NCI-H2196 (cell line): Measurements from ENCODE around the gene ZC3H18.

ENCODE experiments used
- DNase-seq: peaks from one replicate; lab custom pipeline; 2025; ENCODE audit not compliant: unreplicated experiment; lab: John Stamatoyannopoulos, UW

ZC3H18 gene

DNA sequence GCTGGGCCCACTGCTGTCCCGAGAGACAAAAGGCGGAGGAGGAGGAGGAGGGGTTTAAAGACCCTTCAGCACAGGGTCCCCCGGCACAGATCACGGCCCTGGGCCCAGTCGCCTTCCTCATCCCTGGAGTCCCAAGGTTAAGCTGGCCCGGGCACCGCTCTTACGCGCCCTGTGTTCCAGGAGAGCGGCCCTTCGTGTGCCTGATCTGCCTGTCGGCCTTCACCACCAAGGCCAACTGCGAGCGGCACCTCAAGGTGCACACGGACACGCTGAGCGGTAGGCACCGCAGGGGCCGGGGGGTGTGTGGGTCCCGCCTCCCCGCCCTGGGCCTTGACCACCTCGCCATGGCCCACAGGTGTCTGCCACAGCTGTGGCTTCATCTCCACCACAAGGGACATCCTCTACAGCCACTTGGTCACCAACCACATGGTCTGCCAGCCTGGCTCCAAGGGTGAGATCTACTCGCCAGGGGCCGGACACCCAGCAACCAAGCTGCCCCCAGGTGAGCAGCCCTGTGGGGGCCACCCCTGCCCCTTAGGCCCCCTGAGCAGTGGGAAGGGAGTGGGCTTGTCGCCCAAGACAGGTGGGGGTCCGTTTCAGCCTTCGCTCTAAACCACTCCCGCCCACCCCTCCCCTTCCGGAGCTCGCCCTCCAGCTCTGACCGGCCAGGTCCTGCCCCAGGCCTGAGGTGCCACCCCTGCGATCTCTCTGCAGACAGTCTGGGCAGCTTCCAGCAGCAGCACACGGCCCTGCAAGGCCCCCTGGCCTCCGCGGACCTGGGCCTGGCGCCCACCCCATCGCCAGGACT lies 37.6 kb upstream of the ZC3H18 start:
- no peak for DNase-seq

DNA sequence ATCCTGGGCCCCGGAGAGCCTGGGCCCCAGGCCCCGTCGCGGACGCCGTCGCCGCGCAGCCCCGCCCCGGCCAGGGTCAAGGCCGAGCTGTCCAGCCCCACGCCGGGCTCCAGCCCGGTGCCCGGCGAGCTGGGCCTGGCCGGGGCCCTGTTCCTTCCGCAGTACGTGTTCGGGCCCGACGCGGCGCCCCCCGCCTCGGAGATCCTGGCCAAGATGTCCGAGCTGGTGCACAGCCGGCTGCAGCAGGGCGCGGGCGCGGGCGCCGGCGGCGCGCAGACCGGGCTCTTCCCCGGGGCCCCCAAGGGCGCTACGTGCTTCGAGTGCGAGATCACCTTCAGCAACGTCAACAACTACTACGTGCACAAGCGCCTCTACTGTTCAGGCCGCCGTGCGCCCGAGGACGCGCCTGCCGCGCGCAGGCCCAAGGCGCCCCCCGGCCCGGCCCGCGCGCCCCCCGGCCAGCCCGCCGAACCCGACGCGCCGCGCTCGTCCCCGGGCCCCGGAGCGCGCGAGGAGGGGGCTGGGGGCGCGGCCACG lies 36.8 kb upstream of the ZC3H18 start:
- DNase-seq = no peak

DNA sequence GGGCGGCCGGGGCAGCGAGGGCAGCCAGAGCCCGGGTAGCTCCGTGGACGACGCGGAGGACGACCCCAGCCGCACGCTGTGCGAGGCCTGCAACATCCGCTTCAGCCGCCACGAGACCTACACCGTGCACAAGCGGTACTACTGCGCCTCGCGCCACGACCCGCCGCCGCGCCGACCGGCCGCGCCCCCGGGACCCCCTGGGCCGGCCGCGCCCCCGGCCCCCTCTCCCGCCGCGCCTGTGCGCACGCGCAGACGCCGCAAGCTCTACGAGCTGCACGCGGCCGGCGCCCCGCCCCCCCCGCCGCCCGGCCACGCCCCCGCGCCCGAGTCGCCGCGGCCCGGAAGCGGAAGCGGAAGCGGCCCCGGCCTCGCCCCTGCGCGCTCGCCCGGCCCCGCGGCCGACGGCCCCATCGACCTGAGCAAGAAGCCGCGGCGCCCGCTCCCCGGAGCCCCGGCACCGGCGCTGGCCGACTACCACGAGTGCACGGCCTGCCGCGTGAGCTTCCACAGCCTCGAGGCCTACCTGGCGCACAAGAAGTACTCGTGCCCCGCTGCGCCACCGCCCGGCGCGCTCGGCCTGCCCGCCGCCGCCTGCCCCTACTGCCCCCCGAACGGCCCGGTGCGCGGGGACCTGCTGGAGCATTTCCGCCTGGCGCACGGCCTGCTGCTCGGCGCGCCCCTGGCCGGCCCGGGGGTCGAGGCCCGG lies 36.1 kb upstream of the ZC3H18 start:
- DNase-seq = peak; percentile 61

DNA sequence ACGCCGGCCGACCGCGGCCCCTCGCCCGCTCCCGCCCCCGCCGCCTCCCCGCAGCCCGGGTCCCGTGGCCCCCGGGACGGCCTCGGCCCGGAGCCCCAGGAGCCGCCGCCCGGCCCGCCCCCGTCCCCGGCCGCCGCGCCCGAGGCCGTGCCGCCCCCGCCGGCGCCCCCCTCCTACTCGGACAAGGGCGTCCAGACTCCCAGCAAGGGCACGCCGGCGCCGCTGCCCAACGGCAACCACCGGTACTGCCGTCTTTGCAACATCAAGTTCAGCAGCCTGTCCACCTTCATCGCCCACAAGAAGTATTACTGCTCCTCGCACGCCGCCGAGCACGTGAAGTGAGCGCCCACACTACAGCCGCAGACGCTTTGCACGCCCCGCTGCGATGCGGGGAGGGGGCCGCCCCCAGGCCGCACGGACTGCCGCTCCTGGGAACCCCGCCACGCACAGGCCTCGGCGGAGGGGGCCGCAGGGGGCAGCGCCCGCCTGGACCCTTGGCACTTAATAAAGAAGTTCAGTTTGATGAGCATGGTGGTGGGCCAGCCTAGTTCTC lies 35.5 kb upstream of the ZC3H18 start:
- peak; percentile 2 for DNase-seq

DNA sequence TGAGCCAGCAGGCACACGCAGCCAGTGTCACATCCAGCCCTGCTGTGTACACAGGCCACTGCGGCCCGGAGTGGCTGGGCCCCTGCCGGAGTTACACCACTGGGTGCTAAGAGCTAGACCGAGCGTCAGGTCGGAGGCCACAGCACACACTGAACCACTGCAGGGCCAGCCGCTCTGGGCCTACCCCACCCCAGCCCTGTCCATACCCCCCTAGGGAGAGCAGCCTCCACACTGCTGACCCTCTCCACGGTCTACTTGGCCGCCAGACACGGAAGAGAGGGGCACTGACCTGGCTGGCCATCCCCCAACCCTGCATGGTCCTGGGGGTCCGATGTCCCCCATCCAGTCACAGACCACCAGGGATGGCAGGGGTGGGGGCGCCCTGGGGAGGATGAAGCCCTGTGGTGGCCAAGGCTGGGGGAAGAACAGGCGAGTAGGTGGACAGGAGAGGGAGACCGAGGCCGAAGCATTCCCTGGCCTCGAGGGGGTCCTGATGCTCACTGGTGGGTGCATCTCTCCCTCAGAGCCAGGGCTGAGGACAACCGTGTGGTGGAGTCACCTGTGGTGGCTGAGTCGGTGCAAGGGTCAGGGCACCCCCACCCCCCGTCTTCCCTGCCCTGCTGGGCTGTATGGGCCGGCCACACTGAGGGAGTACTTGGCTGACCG lies 34.9 kb upstream of the ZC3H18 start:
- no peak for DNase-seq

DNA sequence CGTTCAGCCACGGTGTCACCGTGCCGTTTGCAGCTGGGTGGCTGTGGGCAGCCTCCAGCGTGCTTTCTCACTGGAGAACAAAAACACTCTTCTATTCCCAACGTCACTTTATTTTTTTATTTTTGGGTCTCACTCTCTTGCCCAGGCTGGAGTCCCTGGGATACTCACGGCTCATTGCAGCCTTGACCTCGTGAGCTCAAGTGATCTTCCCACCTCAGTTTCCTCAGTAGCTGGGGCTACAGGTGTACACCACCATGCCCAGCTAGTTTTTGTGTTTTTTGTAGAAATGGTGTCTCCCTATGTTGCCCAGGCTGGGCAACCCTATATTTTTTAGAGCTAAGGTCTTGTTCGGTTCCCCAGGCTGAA lies 34.4 kb upstream of the ZC3H18 start:
- DNase-seq = no peak

DNA sequence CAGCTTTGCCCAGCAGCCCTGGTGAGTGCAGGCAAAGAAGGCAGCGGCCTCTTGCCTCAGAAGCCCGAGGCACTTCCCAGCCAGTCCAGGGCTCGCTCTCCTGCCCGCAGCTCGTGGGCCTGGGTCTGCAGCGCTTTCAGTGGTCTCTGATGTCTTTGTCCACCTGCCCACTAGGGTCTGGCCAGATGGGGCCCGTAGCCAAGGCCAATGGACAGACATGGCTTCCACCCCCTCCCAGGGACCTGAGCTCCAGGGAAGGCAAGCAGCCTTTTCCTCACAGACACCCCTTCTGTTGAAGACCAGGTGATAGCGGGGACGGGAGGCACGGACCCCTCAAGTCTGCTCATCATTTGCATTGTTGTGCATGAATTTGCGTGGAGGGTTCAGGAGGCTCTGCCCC lies 33.7 kb upstream of the ZC3H18 start:
- DNase-seq = no peak

DNA sequence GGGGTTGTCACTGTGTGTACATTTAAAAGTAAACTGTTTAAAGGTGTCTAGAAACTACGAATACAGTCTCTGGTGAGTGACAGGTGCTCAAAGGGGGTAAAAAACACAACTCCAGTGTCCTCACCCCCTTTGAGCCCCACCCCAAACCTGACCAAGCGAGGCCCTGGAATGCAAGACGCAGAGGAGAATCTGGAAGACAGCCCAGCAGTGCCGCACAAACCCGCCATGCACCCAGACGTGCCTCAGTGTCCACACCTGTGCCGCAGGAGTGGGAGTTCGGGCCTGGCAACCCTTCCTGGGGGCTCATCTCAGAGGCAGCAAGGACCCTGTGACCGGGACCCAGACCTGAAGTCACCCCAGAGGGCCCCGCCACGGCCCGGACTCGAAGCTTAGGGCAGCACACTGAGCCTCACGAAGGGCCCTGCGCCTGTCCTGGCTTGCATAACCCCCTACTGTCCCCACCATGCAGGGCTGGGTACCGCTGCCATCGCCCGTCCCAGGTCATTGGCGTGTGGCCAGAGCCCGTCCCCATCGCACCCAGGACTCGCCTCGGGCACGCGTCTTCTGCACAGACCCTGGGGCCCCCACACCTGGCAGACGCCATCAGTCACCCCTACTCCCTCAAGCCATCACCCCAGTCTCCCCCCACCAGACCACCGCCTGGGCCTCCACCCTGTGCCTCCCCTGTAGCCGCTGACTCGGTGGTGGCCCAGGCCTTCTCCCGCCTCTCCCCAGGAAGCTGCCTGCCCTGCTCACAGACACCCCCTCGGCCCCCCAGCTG lies 33.0 kb upstream of the ZC3H18 start:
- DNase-seq = no peak

DNA sequence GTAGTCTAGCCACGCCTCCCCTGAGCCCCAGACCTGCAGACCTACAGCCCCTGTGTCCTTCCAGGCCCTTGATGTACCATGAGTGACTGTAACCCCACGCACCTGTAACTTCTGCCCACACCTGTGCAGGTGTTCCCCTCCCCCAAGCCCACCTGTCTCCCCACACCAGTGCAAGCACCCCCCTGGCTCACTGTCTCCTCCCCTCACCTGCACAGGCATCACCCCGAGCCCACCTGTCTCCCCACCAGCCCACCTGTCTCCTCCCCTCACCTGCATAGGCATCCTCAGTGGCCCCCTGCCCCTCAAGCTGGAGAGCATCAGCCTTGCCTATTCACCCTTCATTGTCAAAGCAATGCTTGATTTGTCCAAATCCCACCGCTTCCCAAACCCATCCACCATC lies 32.3 kb upstream of the ZC3H18 start:
- no peak for DNase-seq

DNA sequence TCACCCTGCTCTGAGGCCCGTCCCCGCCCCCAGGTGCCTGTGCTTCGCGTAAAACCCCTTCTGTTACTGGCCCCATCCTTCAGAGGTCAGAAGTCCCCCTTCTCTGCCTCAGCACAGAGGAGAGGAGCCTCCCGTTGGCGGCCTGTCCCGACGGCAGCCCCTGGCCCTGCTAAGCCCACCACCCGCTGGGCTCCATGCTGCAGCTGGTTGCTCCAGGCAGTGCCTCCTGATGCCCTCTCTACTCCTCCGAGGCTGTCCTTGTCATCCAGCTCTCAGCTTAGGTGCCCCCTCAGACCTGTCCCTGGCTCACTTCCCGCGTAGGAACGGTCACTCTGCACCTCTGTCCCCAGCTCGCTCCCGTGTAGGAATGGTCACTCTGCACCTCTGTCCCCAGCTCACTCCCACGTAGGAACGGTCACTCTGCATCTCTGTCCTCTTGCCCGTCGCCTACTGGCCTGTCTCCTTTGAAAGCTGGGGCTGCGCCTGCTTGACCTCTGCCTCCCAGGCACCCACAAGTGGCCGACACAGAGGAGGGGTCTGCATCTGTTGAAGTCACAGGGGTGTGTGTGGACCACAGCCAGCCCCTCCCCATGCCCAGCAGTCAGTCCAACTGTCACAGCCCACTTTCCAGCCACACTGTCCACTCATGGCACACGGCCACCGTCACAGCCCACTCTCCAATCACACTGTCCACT lies 31.7 kb upstream of the ZC3H18 start:
- no peak for DNase-seq

DNA sequence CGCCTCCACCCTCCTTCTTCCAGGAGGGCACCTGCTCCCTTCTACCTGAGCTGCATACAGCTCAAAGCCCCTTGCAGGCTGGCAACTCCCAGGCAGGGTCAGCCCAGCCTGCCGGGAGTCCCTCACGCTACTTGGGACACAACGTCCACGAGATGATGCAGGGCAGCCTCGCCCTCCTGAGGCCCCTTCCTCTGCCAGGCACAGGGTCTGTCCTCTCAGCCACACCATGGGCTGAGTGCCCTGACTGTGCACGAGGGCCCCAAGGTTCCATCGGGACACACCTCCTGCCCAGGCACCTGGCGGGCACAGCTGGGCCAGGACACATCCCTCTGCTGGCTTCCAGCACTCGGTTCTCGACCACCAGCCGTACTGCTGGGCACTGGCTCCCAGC lies 30.9 kb upstream of the ZC3H18 start:
- no peak for DNase-seq

DNA sequence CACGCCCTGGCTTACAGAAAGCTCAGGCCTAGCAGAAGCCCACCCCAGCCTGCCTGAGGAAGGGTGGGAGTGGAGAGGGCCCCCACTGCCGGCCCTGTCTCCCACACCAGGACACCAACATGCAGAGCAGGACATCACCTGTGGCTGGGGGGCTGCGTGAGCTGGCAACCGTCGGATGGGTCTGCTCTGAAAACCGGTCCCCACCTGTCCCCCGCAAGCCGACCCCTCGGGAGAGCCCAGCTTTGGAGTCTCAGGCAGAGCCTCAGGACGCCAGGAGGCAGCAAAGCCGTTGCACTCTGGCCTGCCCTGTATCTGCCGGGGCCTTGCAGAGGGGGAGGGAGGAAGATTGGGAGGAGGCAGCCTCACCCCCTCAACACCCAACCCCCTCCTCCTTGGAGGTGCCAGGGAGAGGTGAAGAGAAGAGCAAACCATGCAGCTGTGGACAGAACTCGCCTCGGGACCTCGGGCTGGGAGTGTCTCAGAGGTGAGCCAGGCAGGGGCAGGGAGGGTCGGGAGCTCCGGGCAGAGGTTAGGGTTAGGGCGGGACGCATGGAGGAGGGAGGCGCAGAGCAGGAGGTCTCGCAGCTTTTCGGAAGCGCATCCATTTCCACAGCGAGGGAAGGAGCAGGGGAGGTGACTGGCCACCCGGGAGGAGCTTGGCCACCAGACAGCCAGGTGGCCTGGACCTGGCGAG lies 30.4 kb upstream of the ZC3H18 start:
- DNase-seq = no peak

DNA sequence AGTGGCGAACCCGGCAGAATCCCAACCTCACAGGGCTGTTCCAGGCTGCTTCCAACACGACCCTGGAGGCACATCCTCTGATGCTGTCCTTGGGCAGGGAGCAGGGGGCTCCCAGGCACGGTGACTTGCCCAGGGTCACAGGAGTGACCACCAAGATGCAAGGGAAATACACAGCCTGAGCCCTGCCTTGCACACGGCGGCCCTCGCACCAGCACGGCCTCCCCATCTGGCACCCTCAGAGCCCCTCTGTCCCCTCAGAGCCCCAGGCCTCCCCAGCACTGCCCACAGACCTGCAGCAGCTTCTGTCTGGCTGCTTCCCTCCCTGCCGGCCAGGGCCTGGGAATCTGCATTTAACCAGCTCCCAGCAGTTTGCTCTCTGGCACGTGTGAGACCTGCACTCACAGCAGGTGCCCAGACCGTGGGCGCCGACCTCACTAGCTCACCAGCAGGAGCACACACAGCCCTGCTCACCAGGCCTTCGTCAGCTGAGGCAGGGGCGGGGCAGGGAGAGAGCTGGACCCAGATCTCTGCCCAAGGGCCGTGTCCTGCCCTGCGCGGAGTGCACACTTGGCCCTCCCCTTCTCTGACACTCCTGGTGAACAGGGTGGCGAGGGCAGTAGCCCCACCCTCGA lies 29.7 kb upstream of the ZC3H18 start:
- no peak for DNase-seq

DNA sequence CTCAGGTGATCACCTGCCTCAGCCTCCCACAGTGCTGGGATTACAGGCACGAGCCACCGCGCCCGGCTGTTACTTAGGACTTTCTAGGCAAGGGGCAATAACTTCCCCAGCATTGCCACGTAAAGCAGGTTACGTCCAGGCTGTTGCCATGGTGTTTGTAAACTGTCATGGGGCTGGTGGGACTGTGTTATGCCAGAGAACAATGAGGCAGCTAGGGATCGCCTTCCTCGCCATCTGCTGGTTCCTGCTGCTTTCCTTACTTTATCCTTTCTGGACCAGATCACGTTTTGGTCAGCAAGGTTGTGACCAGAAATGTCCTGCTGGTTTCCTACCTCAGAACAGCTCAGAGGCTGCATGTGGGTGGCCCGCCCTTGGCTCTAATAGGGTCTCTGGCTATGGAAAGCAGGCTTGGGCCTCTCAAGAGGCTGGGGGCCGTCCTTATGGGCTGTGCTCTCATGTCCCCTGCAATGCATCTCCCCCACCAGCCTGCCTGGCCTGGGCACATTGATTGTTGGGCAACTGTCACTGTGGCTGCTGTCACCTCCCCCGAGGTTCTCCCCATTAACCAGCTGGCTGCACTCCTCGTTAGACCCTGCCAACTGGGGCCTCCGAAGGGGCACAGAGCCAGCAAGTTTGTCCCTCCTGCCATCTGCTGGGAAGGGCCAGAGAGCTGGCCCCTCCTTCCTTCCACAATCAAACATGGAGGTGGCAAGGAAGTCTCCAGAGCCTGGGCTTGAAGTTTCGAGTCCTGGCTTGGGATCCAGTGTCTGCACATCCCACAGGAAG lies 28.2 kb upstream of the ZC3H18 start:
- DNase-seq = no peak

DNA sequence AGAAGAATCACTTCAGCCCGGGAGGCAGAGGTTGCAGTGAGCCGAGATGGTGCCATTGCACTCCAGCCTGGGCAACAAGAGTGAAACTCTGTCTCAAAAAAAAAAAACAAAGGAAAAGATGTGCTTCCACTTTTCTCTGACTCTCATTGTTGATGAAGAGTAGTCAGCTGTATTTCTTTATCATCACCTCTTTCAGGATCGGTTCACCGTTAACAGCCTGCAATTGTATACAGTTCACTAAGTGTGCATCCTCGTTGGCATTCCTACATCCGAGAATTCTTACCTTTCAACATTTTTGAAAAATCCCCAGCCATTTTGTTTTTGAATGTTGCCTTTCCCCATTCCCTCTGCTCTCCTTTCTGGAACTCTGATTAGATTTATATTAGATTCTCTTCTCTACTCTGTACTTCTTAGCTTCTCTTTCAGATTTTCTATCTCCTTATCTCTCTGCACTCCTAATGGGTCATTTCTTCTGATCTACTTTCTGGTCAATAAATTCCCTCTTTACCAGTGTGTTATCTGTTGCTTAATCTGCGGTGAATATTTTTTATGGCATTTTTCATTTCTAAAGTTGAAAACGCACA lies 26.9 kb upstream of the ZC3H18 start:
- DNase-seq = no peak

DNA sequence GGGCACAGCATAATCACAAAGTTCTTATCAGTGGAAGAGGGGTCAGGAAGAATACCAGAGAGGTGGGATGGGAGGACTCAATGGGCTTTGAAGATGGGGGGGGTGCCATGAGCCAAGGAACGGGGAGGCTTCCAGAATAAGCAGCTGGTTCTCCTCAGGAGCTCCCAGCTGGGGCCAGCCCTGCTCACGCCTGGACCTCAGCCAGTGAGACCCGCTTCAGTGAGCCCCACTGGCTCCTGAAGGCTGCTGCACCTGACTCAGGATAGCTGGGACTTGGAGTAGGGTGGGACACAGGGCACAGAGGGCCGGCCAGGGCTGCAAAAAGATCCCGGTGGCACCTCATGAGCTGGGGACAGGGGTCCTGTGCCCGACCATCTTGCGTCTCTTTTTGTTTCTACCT lies 24.4 kb upstream of the ZC3H18 start:
- DNase-seq = no peak

DNA sequence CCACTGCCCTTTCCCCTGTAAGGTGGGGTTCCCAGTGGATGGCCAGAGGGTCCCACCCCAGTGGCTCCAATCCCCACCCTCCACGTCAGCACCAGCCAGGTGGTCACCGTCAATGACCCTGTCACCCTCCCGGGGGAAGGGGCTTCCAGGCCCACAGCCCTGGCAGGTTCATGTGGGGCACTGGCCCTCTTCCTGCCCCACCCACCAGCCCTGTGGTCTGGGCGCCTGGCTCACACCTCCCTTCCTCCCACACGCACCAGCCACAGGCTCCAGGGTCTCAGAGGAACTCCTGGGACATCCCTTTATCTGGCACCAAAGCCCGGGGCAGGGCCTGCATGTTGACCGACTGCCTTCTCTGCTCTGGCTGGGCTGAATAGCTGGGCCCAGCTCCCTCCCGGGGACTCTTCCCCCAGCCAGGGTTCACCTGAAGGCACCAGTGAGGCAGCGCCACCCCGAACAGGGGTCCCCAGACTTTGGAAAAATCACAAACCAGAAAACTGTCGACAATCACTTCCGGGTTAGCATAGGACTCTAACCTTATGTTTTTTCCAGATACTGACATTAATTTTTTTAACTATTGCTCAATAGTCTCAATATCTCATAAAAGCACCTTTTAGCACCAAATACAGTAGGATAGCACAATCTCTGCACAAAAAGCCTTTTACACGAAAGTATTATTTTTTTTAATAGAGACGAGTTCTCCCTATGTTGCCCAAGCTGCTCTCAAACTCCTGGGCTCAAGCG lies 21.9 kb upstream of the ZC3H18 start:
- DNase-seq = no peak
